ENCODE results near the gene THRB.

Gene THRB

DNA sequence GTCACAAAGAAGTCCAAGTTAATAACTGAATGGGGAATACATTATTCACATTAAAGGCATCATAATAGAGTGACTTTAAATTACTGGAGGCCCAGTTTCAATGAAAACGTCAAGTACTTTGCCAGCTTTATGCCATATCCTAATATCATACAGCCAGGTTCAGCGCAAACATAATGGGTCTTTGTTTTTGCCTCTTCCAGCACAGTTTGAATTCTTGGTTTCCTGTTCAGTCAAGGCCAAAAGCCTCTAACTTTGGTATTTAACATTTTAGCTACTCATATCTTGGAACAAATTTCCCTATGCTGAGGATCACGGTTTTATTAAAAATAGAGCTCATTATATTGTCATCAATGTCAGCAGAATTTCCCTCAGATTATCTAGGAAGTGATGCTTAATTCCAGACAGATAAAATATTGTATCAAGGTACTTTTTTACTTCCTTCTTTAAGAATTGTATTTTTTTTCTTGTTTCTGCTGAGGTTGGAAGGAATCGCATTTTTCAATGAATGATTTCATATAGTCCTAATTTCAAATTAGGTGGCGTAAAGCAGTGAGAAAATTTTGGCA lies 269.2 kb downstream of the THRB start:
- no peak for DNase-seq (ENCODE audit: low spot score)

DNA sequence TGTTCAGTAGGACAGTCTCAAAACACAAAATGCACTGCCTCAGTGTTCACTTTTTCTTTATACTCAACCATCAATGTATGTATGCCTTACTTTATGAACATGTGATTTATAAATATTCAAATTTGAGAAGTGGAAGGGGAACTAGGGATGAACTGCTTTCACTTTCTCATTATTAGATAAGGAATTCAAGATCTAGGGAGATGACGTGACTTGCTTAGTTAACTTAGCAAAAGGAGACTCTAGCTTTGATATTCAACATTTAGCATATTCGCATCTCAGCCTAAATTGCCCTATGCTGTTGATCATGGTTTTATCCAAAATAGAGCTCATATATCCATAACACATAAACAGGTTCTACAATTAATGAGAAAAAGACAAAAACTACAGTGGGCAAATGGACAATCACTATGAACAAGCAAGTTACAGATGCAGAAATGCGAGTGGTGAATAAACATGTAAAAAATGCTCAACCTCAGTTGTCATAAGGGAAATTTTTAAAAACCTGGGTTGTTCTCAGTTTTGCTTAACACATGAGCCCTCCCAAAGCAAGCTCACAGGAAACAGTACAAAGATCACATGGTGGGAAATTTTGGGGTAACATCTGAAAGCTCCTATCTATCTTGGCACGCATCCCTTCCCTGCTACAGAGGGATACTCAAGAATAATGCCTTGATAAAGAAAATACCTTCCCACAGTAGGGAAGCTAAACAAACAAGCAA lies 269.8 kb downstream of the THRB start:
- DNase-seq (ENCODE audit: low spot score): no peak

DNA sequence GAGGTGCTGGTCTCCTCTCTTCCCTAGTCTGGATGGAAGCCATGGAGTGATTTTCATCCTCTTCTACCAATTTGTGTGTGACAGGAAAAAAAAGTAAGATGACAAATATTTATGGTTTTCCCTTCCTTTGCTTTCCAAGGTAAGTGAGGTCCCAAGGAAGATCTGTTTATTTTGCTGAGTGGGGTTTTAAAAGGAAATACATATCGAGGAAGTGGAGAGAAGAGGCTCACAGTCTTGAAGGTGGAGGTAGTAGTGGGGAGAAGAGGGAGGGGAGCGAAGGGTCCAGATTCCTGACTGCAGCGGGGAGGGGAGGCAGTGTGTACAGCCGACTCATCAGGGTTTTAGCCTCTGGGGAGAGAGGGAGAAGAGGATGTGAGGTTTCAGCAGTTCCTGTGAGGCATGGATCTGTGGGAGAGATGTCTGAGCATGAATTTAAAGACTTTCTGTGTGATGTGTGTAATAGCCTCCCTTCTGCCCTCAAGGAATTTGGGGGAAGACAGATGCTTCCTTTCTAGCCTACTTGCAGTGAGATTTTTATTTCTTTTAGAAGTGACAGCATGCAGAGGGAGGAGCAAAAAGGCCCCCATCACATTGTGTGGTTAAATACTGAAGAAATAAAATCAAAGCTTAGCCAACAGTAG lies 272.4 kb downstream of the THRB start:
- no peak for DNase-seq (ENCODE audit: low spot score)

DNA sequence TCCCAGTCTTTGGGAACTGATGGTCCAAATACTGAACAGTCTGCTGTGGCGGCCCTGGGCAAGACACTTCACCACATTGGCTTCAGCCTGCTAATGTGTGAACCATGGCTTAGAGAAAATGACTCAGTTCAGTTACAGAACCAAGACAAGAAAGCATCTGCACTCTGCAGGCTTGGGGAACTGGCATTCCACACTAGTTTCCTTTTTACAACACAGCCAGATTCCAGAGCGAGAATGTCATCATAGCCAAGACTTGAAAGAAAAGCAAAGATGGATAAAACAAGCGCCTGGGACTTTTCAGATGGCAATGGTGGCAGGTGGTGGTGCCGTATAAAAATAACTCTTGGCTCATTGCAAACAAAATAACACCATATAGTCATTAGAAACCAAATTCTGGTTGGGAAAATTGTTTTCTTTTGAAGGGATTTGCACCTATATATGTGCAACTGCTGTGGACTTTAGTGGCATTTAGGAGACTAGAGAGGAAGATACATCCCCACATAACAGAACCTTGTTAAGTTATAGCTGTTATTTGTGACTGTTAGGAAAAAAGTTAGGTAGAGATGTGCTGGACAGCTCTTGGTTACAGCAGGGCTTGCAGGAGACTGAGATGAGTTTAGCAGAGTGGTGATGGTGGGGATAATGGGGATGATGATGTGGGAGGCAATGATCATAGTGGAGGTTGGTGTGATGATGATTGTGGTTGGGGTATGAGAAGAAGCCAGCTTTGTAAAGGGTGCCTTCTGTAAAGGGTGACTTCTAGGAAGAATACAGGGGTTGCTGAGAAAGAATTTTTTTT lies 273.6 kb downstream of the THRB start:
- DNase-seq (ENCODE audit: low spot score): peak; percentile 29

DNA sequence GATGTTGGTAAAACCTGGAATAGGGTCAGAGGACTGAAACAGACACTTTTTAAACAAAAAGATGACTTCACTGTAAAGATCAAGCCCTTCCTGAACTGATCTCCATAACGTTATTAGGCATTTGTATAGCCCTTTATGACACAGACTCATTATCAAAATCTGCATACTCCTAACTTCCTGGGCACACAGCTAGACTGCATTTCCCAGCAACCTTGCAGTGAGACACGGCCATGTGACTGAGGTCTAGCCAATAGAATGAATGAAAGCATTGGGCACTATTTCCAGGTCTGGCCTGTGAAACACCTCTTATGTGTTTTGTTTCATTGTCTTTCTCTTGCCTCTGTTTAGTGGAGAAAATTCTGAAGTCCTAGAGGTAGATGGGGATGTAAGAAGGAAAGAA lies 279.1 kb downstream of the THRB start:
- no peak for DNase-seq (ENCODE audit: low spot score)

DNA sequence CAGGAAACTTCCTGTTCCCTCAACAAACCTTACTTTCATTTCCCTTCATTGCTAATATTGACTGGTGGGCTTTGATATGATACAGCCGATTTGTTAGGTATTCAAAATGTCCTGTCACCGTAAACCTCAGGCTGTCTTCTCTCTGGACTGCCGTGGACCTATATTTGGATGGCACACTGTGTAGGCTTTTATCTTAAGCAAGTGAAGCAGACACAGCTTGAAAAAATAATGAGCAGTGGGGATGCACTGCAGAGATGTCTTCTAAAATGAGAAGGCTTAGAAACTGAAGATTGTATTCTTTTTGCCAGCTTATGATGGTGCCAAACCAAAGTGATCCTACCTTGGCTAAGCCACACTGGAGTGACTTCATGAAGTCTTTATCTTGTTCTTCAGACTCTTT lies 283.3 kb downstream of the THRB start:
- no peak for DNase-seq (ENCODE audit: low spot score)

DNA sequence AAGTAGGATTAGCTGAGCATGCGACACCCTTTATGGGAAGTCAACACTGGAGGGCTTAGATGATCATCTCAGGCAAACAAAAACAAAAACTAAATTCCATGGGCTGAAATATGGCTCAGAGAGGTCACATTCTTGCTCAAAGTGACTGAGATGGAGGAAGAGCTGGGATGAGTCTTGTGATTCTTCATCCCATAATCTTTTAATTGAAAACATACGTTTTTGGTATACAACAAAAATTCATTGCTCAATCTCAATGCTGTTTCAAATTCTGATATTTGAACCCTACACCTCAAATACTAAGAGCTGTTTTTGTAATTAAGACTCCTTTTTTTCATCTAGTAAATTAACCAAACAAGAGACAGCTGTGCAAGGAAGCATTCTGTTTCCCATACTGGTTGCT lies 292.6 kb downstream of the THRB start:
- DNase-seq (ENCODE audit: low spot score): no peak

DNA sequence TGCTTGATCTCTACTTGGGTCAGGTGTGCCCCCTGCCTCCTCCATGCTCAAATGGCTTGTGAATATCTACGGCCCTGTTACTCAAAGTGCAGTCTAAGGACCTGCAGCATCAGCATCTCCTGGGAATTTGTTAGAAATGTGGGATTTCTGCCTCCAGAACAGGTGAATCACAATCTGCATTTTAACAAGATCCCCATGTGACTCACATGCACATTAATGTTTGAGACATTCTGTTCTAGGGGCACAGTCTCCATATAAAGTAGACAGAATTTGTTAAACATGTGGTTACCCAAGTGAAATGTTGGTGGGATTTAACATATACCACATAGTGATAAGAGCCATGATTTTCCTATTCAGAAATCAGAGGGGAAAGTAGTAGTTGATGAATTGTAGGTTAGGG lies 293.3 kb downstream of the THRB start:
- no peak for DNase-seq (ENCODE audit: low spot score)

DNA sequence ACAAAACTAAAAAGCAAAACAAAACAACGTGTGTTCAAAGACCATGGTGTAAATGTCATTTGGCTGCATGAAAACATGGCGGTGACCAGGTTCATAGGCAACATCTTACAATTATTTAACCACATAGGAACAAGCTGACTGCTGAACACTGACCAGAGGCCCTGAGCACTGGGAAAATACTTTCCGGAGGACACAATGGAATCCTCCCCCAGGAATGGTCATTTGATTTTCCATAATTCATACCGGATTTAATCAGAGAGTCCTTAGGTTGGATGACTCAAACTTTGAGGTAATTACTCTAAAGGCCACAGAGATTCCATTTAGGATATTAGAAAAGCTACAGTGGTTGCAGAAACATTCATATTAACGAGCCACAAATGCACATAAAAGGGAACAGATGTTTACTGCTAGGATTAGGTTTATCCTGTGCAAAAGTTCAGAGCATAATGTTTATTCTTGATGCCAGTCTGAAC lies 294.8 kb downstream of the THRB start:
- DNase-seq (ENCODE audit: low spot score): no peak

DNA sequence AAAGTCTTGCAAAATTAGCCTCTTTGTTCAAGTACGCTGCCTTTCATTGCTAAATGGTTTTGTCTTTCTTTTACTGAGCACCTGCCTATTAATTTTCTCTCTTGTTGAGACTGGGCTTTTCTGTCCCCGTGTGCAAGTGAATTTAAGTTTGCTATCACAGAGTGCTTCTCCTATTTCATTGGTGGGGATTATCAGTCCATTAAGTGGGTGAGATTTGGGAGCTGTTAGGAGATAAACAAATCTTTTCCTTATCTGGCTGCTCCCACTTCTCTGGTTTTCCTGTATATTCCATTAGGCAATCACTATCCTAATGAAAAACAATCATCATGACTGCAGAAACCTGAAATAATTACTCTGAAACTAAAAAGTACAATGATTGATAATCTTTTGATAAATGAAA lies 295.4 kb downstream of the THRB start:
- no peak for DNase-seq (ENCODE audit: low spot score)

DNA sequence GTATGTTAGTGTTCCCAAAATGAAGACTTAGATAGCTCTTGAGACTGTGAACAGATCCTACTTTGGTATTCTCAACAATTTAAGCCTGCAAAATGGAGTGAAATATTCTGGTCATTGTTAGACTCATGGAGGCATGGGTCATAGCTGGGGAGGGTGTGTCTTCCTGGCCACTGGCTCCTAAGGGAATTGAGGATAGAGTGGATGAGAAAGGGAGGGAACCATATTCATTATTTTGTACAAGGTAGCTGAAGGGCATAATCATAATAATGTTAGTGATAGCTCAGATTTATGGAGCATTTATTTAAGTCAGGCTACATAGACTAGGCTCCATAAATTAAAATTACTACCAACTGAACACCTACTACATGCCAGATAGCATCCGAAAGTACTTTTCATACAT lies 295.9 kb downstream of the THRB start:
- no peak for DNase-seq (ENCODE audit: low spot score)

DNA sequence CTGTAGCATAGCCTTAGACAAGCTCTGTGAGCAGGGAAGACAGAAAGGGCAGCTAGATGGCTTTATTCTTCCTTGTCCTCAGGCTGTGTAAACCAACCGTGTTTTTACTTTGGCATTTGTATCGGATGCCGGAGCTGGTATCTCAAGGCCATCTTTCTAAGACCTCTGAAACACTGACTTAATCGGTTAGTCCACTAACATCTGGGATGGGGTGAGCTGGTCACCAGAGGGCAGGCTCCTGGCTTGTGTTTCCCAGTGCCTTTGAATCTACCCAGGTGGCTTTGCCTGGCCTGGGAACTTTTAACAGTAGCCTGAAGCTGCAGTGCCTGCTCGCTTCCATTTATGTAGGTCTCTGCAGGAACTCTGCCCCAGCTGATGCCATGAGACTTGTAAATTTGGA lies 296.8 kb downstream of the THRB start:
- DNase-seq (ENCODE audit: low spot score): no peak

DNA sequence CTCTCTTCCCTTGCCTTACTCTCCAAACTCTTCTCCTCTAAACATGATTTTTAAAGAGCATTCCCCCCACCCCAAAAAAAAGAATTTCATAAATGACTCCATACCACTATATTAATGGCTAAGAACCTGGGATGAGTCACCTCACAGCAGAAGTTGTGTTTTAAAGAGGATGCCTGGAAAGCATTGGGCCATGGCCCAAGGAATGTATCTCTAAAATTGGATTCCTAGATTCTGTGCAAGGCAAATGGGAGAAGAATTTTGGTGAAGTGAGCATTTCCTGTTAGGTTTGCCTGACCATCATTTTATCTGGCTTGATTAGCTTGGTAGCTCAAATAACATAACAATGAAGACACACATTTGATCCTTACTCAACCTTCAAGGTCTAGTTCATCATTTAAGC lies 298.1 kb downstream of the THRB start:
- no peak for DNase-seq (ENCODE audit: low spot score)

DNA sequence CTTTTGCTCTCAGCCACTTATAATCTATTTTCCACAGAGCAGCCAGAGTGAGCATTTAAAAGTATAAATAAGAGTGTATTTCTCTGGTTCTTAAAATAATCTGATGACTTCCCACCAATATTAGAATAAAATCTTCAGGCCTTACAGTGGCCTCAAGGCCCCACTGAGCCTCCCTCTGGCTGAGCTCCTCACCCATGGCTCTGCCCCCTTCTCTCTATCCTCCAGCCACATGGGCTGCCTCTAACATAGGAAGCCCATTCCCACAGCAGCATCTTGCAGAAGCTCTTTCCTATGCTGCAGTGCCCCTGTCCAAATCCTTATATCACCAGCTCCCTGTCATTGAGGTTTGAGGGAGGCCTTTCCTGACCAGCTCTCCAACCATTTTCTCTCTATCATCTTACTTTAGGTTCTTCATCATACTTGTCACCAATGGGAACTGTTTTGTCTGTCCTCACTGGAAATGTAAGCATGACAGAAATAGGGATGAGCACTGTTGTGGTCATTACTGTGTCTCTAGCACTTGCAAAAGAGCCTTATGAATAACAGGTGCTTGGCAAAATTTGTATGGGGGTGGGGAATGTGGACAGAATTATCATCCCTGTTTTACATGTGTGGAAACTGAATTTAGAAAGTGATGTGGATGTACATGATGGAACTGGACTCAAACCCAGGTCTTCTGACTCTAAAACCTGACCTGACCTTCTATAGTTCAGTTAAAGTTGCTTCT lies 299.0 kb downstream of the THRB start:
- DNase-seq (ENCODE audit: low spot score): no peak

DNA sequence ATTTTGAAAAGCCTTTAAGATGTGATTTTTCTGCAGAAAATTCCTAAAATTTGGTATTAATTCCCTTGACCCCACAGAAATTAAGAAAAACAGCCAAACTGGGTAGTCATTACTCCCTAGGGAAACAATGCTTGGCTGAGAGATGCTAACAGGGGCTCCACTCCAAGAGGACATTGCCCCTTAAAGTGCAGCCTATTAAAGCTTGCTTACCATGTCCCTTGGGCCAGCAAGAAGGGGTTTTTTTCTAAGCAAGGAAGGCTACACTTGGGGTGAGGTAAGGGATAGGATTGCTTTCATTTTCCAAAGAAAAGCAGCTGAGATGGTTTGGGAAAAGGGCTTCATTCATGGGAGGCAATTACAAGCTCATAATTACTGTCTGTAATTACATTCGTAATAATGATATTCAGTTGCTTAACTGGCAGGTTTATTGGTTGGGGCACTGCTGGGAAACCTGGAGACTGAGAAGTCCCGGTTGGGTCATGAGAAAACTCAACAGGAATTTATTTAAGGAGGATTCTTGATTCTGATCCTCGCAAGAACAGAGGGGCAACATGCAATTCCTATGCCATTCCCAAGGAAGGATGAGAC lies 302.1 kb downstream of the THRB start:
- DNase-seq (ENCODE audit: low spot score): no peak

DNA sequence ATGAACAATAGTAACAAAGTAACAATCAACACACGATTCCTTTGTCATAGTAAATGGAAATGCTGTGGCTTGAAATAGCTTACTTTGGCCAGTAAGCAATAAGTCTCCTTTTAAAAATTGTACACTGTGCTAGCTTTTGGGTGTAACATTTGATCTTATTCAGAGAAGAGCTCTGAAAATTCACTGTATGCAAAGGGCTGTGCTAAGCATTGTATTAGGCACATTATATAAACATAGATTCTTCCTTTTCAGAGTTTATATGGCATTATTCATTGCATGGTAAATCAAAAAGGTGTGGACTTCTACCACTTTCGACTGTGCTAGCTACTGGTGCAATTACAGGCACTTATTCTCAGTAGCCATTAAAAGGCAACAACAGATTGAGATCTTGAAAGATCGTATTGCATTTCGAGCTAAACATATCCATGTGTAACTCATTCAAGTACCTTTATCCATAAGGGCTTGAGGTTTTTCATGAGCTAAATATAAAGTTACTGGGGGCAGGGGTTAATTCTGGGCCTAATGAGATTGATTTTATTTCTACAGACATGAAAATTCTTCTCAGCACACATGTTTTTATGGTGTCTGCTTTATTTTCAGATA lies 302.7 kb downstream of the THRB start:
- no peak for DNase-seq (ENCODE audit: low spot score)

DNA sequence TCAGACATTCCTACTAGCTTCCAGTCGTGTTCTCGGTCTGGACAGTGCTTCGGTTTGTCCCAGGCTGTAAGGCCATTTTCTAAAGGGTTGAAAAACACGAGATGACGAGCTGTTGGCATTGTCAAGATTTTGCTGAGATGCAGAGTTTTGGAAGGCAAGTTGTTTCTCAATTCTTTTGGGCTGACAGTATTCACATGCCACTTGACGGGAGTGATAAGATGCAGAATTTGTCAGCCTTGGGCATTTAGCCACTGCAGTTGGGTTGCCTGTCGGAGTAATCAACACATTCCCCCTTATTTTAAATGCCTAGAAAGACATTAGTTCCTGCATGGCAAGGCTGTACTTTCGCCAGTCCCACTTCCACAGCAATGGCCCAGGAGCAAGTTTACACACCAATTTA lies 304.4 kb downstream of the THRB start:
- DNase-seq (ENCODE audit: low spot score): no peak

DNA sequence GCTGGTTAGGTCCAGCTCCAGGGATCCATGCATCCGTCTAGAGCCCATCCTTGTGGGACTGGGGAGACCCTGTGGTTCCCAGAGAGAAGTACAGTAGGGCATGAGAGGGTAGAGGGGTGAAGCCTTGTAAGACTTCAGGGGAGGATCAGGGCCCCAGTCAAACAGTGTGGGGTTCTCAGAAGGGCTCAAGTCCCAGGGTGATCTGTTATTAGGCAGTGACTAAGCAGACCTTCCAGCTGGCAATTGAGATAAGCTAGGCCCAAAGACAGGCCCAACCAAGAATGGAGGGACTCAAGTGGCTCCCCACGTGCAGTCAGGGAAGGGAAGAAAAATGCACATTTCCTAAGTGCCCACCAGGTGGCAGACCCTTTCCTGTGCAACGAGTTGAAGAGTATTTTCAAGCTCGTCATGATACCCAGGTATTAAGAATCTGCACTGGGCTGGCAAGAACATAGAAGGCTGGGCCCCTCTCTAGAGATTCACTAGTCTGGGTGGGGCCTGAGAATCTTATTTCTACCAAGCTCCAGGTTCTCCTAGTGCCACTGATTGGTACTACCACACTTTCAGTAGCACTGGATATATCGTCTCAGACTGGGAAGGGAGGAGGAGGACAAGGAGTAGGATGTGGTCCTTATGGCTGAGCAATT lies 308.8 kb downstream of the THRB start:
- peak; percentile 27 for DNase-seq (ENCODE audit: low spot score)

DNA sequence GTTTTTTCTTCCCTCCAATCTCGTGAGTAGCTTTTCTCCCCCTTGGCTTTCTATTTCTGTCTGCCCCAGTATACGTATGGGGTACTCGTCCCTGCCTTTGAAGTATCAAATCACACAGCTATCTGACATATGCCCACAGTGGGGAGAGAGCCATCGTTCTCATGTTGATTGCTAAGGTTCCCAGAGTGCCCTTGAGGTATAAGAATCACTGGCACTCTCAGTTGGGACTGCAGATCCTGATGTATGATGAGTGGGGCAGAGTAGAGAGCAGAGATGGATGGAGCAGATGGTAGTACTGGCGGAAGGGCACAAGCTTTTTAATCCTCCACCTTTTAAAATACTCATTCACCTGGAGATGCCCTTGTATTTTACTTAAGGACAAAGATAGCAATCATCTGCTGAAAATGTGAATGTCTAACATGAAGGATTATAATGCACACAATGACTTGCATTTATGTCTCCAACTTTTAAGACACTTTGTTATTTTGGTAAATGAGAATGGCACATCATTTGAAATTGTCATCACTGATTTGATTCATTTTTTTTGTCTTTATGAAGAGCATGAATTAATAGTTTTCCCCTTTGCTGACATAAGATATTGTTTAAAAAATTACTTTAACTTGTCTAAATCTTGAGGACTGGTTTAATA lies 310.0 kb downstream of the THRB start:
- DNase-seq (ENCODE audit: low spot score): no peak

DNA sequence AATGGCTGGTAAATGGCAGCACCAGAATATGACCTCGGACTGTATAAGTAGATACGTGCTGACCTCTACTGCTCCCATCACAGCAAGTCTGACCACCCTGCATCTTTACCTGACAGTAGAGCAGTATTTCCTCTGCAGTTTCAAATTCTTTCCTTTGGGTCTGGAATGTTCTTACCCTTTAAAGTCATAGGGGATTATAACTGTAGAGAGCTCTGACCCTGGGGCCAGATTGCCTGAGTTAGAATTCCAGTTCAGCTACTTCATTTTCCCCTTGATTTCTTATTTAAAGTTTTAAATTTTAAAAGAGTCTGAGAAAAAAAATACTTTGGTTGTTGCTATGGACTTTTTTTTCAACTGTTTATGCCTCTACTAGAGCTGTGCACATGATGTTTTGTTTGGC lies 311.9 kb downstream of the THRB start:
- DNase-seq (ENCODE audit: low spot score): no peak

All from kidney capillary endothelial cell (primary cell).